Glutamatergic neuron (in vitro differentiated cells): ENCODE data around the gene GPR75. TPM values are rescaled to one million over a fixed set of nuclear protein-coding genes. Genes with fewer than 3 reads are reported as not detected.

Experiments
- DNase-seq: peaks from one replicate; pipeline ENCODE4 v3.0.0; 2022
- H3K27ac Mint-ChIP-seq: one replicate; pipeline ENCODE4 v1.8.0; 2020; ENCODE audit warnings: mild to moderate bottlenecking, mixed read lengths, inconsistent platforms; ENCODE audit not compliant: unreplicated experiment
- H3K27me3 Mint-ChIP-seq: one replicate; pipeline ENCODE4 v1.8.0; 2020; ENCODE audit warnings: mild to moderate bottlenecking, moderate library complexity, mixed read lengths, inconsistent platforms; ENCODE audit not compliant: unreplicated experiment
- H3K36me3 Mint-ChIP-seq: one replicate; pipeline ENCODE4 v1.8.0; 2020; ENCODE audit warnings: mild to moderate bottlenecking, mixed read lengths, inconsistent platforms; ENCODE audit not compliant: unreplicated experiment
- H3K4me1 Mint-ChIP-seq: one replicate; pipeline ENCODE4 v1.8.0; 2020; ENCODE audit warnings: mild to moderate bottlenecking, low read depth, mixed read lengths, inconsistent platforms; ENCODE audit not compliant: unreplicated experiment
- H3K4me3 Mint-ChIP-seq: one replicate; pipeline ENCODE4 v1.8.0; 2020; ENCODE audit warnings: mild to moderate bottlenecking, mixed read lengths, inconsistent platforms; ENCODE audit not compliant: unreplicated experiment
- H3K9me3 Mint-ChIP-seq: one replicate; pipeline ENCODE4 v1.8.0; 2020; ENCODE audit warnings: mild to moderate bottlenecking, moderate library complexity, mixed read lengths, inconsistent platforms; ENCODE audit not compliant: unreplicated experiment
- long read RNA-seq: library from polyadenylated mRNA; unstranded; transcript quantifications from one replicate; pipeline ENCODE4 v2.0.0, GENCODE V29; 2020; ENCODE audit not compliant: unreplicated experiment
- total RNA-seq: library from RNA; stranded (reverse); fragmentation: NEBNext Ultra II Directional; extraction: Animal tissue kit (Norgen Biotek cat#: 25700); gene quantifications from one replicate; pipeline ENCODE4 v1.2.1, GENCODE V29; 2021; ENCODE audit not compliant: unreplicated experiment
- TF ChIP-seq, protein P1 (sequence below): fragments of 200-600 bp; sonication (generic); IDR thresholded peaks from one replicate; pipeline ENCODE4 v1.5.0; 2021; ENCODE audit not compliant: partially characterized antibody, unreplicated experiment

GPR75 gene
- 5.6 TPM for total RNA-seq
- long read RNA-seq: 0 reads

GRCh38 chr2:53859206-53860181 is at the start of gene GPR75:
GPR75 (minus strand) TSS chr2:53859967; CDS start chr2:53854756, 5,211 bp downstream.
- Mint-ChIP-seq H3K36me3 (peaks cover under 1% of the 10 kb centered on the region), H3K27me3 (no peaks in the 10 kb centered on the region), H3K9me3 (no peaks in the 10 kb centered on the region), H3K4me1 (peaks cover 9% of the 10 kb centered on the region), H3K27ac (no peak within 1 kb of the TSS), H3K4me3 (peak within 1 kb of the TSS; percentile 63)
- TF ChIP-seq, protein P1, sequence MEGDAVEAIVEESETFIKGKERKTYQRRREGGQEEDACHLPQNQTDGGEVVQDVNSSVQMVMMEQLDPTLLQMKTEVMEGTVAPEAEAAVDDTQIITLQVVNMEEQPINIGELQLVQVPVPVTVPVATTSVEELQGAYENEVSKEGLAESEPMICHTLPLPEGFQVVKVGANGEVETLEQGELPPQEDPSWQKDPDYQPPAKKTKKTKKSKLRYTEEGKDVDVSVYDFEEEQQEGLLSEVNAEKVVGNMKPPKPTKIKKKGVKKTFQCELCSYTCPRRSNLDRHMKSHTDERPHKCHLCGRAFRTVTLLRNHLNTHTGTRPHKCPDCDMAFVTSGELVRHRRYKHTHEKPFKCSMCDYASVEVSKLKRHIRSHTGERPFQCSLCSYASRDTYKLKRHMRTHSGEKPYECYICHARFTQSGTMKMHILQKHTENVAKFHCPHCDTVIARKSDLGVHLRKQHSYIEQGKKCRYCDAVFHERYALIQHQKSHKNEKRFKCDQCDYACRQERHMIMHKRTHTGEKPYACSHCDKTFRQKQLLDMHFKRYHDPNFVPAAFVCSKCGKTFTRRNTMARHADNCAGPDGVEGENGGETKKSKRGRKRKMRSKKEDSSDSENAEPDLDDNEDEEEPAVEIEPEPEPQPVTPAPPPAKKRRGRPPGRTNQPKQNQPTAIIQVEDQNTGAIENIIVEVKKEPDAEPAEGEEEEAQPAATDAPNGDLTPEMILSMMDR: no peak
- peak; percentile 63 for DNase-seq

DNA sequence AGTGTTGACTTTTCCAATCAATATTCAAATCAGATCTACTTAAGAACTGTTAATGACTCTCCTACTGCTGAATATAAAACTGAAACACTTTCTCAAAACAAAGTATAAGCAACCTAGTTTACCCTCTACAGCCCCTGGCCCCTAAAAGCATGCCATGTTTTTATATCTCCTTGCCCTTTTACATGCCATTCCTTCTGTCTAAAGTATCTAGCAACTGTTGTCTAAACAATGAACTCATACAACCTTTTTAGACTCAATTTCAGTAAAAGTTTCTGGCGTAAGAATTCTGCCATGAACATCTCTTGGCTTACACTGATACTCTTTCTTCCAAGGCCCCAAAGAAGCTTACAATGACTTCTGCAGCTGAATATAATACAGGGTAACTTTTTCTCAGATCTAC is 47.8 kb upstream of the GPR75 start:
- H3K27me3 Mint-ChIP-seq: no peaks in the 10 kb centered on the region
- peaks cover 1% of the 10 kb centered on the region for H3K4me1 Mint-ChIP-seq
- H3K27ac Mint-ChIP-seq: no peak overlapping the region

DNA sequence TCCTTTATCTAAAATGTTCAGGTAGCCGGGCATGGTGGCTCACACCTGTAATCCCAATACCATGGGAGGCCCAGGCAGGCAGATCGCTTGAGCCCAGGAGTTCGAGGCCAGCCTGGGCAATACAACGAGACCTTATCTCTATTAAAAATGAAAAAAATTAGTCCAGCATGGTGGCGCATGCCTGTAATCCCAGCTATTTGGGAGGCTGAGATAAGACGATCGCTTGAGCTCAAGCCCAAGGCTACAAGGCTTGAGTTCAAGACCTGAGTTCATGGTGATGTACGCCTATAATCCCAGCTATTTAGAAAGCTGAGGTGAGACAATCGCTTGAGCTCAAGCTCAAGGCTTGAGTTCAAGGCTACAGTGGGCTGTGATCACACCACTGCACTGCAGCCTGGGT is 45.6 kb upstream of the GPR75 start:
- Mint-ChIP-seq H3K9me3 (peaks cover 3% of the 10 kb centered on the region), H3K27me3 (no peaks in the 10 kb centered on the region), H3K36me3 (no peaks in the 10 kb centered on the region), H3K27ac (no peak overlapping the region), H3K4me3 (no peak overlapping the region), H3K4me1 (no peaks in the 10 kb centered on the region)
- no peak for DNase-seq
- TF ChIP-seq, protein P1: no peak

More for the DNA sequence above, 47.8 kb upstream of the GPR75 start:
- TF ChIP-seq, protein P1: no peak
- peaks cover 3% of the 10 kb centered on the region for H3K9me3 Mint-ChIP-seq
- no peak for DNase-seq
- H3K36me3 Mint-ChIP-seq: no peaks in the 10 kb centered on the region
- no peak overlapping the region for H3K4me3 Mint-ChIP-seq

- H3K9me3 Mint-ChIP-seq: peaks cover 1% of the 10 kb centered on the region
- TF ChIP-seq, protein P1: no peak
These were observed 43.2 kb upstream of the GPR75 start for GRCh38 chr2:53903011-53903410.

GRCh38 chr2:53901192-53901591 is 41.4 kb upstream of the GPR75 start:
- Mint-ChIP-seq H3K9me3 (peaks cover 1% of the 10 kb centered on the region), H3K4me3 (no peak overlapping the region), H3K4me1 (no peaks in the 10 kb centered on the region), H3K27ac (no peak overlapping the region), H3K36me3 (no peaks in the 10 kb centered on the region), H3K27me3 (no peaks in the 10 kb centered on the region)
- TF ChIP-seq, protein P1: no peak
- DNase-seq: no peak

More at GRCh38 chr2:53903011-53903410, 43.2 kb upstream of the GPR75 start:
- no peaks in the 10 kb centered on the region for H3K4me1 Mint-ChIP-seq
- no peak overlapping the region for H3K27ac Mint-ChIP-seq
- DNase-seq: no peak
- H3K4me3 Mint-ChIP-seq: no peak overlapping the region
- H3K27me3 Mint-ChIP-seq: no peaks in the 10 kb centered on the region
- no peaks in the 10 kb centered on the region for H3K36me3 Mint-ChIP-seq
